Heart left ventricle (tissue), 16 donors: ENCODE data around the gene OTOA. TPM values are rescaled to one million over a fixed set of nuclear protein-coding genes. Genes with fewer than 3 reads are reported as not detected.
"Not testable (repeated sequence)": the region's sequence is repeated elsewhere in the genome, so short reads cannot be mapped to it uniquely, and the experiment has no call there.

Experiments
- ATAC-seq, 4 donors: fragments of 200-7000 bp; cut with Tn5 transposase; one replicate each; pipeline ENCODE4 v1.9.1; 2020 to 2022; ENCODE audit warnings: moderate library complexity in 4 of 4, mild to moderate bottlenecking in 3 of 4, moderate number of reproducible peaks in 1 of 4
- DNase-seq, 5 donors: peaks; one replicate each; pipeline ENCODE4 v3.0.0-alpha.2; 2020
- H3K27ac ChIP-seq, 12 donors: fragments of 200-600 bp; sonication (generic) in 4 of 12; one replicate each; pipeline versions ENCODE4 v1.5.0 to v1.8.0; 2016 to 2022; ENCODE audit warnings: mild to moderate bottlenecking in 2 of 12
- H3K27me3 ChIP-seq, 9 donors: fragments of 200-600 bp; sonication (generic) in 2 of 9; one replicate each; pipeline versions ENCODE4 v1.5.1 to v1.8.0; 2016 to 2022; ENCODE audit warnings: mild to moderate bottlenecking in 3 of 9
- H3K36me3 ChIP-seq, 9 donors: fragments of 200-600 bp; sonication (generic) in 2 of 9; one replicate each; pipeline versions ENCODE4 v1.5.0 to v1.8.0; 2018 to 2022; ENCODE audit warnings: mild to moderate bottlenecking in 2 of 9
- H3K4me1 ChIP-seq, 12 donors: fragments of 200-600 bp; sonication (generic) in 4 of 12; one replicate each; pipeline versions ENCODE4 v1.5.0 to v1.8.0; 2016 to 2022; ENCODE audit warnings: mild to moderate bottlenecking in 3 of 12
- H3K4me3 ChIP-seq, 12 donors: fragments of 200-600 bp; sonication (generic) in 4 of 12; one replicate each; pipeline versions ENCODE4 v1.5.0 to v1.8.0; 2017 to 2022; ENCODE audit warnings: mild to moderate bottlenecking in 9 of 12, moderate library complexity in 4 of 12
- H3K9me3 ChIP-seq, 12 donors: fragments of 200-600 bp; sonication (generic) in 4 of 12; one replicate each; pipeline versions ENCODE4 v1.5.0 to v1.8.0; 2016 to 2022; ENCODE audit warnings: mild to moderate bottlenecking in 1 of 12
- POLR2A ChIP-seq, 2 donors: fragments of 450-650 bp; IDR thresholded peaks; one replicate each; pipeline ENCODE4 v1.6.1; 2017; ENCODE audit warnings: antibody characterized with exemption in 2 of 2, mild to moderate bottlenecking in 2 of 2, moderate library complexity in 2 of 2
- WGBS, 4 donors: extraction: QIAGEN DNeasy Blood & Tissue Kit in 2 of 4; methylation state at CpG; one replicate each; pipeline versions ENCODE4 v1.1.5 to v1.1.7; 2013 to 2018; 5-methylcytosine and 5-hydroxymethylcytosine counted together
- intact Hi-C, 10 donors: fragments of 100-400 bp; cut with DNase I; formaldehyde crosslinking; loops; one replicate each; pipeline versions ENCODE4 v1.11.1 to v1.14.2; 2022
- polyA plus RNA-seq, 2 donors: library from polyadenylated mRNA; stranded (reverse); fragments of 200-250 nt; gene quantifications; one replicate each; pipeline ENCODE4 v1.2.3, GENCODE V29; 2013
- total RNA-seq, 9 donors: library from RNA; depleted of rRNA in 2 of 9; stranded (reverse); fragments of >200 nt in 2 of 9; fragmentation: NEBNext Ultra II Directional in 3 of 9; extraction: Animal tissue kit (Norgen Biotek cat#: 25700) in 3 of 9; gene quantifications; one replicate each; pipeline versions ENCODE4 v1.1.0 to v1.2.4, GENCODE V29; 2016 to 2023
- TF ChIP-seq, protein P1 (sequence below), 12 donors: fragments of 200-600 bp; sonication (generic) in 4 of 12; IDR thresholded peaks; one replicate each; pipeline versions ENCODE4 v1.5.0 to v1.8.0; 2018 to 2022; ENCODE audit warnings: antibody characterized with exemption in 12 of 12, mild to moderate bottlenecking in 5 of 12
- donor health status: ischemic (EF 13 %, LVEDD 7.1; RV severe dilation, severe dysfunction).
- donor health status: healthy with polysubstance abuse.
- donor health status: DM: no; HTN: yes; CAD: no.
- donor health status: DM: no; HTN: no; CAD: no.
- donor health status: ischemic (EF 25% LVEDD 6.9; RV normal size, moderate dysfunction).
- donor health status: ischemic (EF 25% LVEDD 5.7; RV mildly dilated, moderate dysfunction).
- donor health status: healthy.
- donor health status: DM: yes; HTN: yes; CAD: no.
- donor health status: ischemic (EF 35%, LVEDD 5.7; RV mildly dilated, moderate dysfunction).
- donor health status: nonischemic (EF 11% LVEDD 7.7; RV severe dilation, severe dysfunction).
- donor health status: DM: yes; HTN: yes; CAD: no.
- donor health status: PGD.
- donor health status: ischemic (EF 29% LVEDD 5.4; RV normal size, mild dysfunction).
- donor health status: nonischemic (EF 23%, LVEDD 6.1; RV moderate dilation, normal function).

OTOA gene
- total and polyA plus RNA-seq, 11 donors, result 0.03 to 0.41 (median 0.27) TPM; not detected in 7

DNA sequence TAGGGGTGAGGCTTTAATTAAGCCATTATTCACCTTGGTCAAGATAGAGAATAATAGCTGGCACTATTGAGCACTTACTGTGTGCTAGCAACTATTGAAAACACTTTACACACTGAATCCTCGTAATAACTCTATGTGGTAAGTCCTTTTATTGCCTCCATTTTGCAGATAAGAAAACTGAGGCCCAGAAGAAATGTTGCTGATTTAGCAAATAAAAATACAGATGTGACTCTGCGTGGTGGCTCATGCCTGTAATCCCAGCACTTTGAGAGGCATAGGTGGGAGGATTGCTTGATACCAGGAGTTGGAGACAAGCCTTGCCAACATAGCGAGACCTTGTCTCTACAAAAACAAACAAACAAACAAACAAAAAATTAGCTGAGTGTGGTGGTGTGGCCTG lies 19.4 kb downstream of the OTOA start:
- Histone ChIP-seq H3K27me3 (peaks cover 0 to 10% (median 0%) of the 10 kb centered on the region in 9 donors), H3K4me1 (no peaks in the 10 kb centered on the region), H3K36me3 (no peaks in the 10 kb centered on the region), H3K4me3 (no peak overlapping the region), H3K27ac (no peak overlapping the region), H3K9me3 (peaks cover 0 to under 1% (median 0%) of the 10 kb centered on the region in 12 donors)
- intact Hi-C loops, result no loop called here
- TF ChIP-seq, protein P1, sequence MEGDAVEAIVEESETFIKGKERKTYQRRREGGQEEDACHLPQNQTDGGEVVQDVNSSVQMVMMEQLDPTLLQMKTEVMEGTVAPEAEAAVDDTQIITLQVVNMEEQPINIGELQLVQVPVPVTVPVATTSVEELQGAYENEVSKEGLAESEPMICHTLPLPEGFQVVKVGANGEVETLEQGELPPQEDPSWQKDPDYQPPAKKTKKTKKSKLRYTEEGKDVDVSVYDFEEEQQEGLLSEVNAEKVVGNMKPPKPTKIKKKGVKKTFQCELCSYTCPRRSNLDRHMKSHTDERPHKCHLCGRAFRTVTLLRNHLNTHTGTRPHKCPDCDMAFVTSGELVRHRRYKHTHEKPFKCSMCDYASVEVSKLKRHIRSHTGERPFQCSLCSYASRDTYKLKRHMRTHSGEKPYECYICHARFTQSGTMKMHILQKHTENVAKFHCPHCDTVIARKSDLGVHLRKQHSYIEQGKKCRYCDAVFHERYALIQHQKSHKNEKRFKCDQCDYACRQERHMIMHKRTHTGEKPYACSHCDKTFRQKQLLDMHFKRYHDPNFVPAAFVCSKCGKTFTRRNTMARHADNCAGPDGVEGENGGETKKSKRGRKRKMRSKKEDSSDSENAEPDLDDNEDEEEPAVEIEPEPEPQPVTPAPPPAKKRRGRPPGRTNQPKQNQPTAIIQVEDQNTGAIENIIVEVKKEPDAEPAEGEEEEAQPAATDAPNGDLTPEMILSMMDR (IDR thresholded peaks at IDR 0.05), result no peak
- TF ChIP-seq POLR2A (IDR thresholded peaks at IDR 0.05), result no peak
- WGBS, 4 donors, result 69 to 76% (median 75%) methylated on average over 3 of the region's 3 CpGs
- no peak for ATAC-seq
- DNase-seq, result no peak

DNA sequence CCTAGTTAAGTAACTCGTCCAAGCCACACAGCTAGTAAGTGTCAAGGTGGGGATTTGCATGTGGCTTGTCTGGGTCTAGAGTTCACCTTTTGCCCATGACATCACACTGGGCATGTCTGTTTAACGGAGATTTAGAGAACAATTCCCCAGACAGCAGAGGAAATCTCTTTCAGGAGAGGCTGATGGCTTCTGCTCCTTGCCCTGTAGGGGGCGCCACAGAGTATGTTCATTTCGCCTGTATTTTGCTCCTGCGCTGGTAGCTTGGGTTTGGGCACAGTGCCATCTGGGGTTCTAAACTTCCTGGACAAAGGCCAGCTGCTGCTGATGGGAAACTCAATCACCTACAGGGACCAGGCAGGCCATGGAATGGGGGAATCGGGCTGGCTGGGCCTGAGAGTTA lies 20.4 kb downstream of the OTOA start:
- Histone ChIP-seq H3K4me1 (no peaks in the 10 kb centered on the region), H3K36me3 (no peaks in the 10 kb centered on the region), H3K27me3 (peaks cover 0 to 7% (median 0%) of the 10 kb centered on the region in 9 donors), H3K27ac (no peak overlapping the region), H3K4me3 (no peak overlapping the region), H3K9me3 (peaks cover 0 to 7% (median 0%) of the 10 kb centered on the region in 12 donors)
- TF ChIP-seq POLR2A (IDR thresholded peaks at IDR 0.05), result no peak
- TF ChIP-seq, protein P1 (IDR thresholded peaks at IDR 0.05), result peak in 7 of 12 donors; percentile 6 to 38 (median 32)
- ATAC-seq (no peak), DNase-seq (no peak)
- WGBS, 4 donors, result 25 to 33% (median 30%) methylated on average over 6 of the region's 6 CpGs
- intact Hi-C loops, result no loop called here

DNA sequence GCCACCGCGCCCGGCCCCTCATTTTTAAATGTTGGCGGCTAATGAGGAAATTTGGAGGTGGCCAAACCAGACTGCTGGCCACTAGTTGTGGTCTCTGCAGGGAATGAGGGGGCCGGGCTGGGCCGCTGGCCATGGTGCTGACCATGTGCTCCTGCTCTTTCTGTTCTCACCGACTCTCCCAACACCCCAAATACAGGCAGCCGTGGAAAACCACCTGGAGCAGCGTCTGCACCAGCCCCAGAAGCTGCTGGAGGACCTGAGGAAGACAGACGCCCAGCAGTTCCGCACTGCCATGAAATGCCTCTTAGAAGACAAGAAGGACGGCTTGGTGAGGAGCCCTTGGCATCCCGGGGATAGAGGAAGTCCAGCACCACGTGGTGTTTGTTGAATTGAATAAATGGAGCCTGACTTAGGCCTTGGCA lies 21.3 kb downstream of the OTOA start:
- intact Hi-C loops, result no loop called here
- WGBS, 4 donors, result 33 to 44% (median 40%) methylated on average over 13 to 14 of the region's 14 CpGs
- Histone ChIP-seq H3K27me3 (peaks cover 0 to 7% (median 0%) of the 10 kb centered on the region in 9 donors), H3K36me3 (no peaks in the 10 kb centered on the region), H3K4me1 (no peaks in the 10 kb centered on the region), H3K27ac (no peak overlapping the region), H3K9me3 (peaks cover 0 to 7% (median 0%) of the 10 kb centered on the region in 12 donors), H3K4me3 (no peak overlapping the region)
- ATAC-seq (no peak), DNase-seq (no peak)
- TF ChIP-seq POLR2A (IDR thresholded peaks at IDR 0.05), result no peak
- TF ChIP-seq, protein P1 (IDR thresholded peaks at IDR 0.05), result no peak

DNA sequence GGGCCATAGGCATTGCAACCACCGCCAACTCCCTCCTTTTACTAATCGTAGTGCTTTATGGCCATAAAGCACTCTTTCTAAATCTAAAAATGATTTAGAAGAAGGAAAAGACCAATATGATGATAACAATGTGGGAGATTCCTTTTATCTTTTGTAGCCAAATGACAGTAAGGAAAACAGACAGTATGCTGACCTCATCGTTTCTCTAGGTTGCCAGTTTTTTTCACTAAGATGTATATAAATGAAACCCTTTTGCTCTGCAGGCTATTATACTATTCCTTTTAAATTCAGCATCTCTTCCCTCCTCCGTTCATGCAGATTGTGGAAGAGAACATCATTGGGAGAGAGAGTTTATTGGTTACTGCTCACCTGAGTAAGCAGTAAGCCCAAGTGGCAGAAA lies 25.3 kb downstream of the OTOA start:
- Histone ChIP-seq H3K9me3 (peaks cover 0 to 7% (median 0%) of the 10 kb centered on the region in 12 donors), H3K4me3 (no peak overlapping the region), H3K4me1 (no peaks in the 10 kb centered on the region), H3K27me3 (peaks cover 0 to 2% (median 0%) of the 10 kb centered on the region in 9 donors), H3K27ac (no peak overlapping the region), H3K36me3 (no peaks in the 10 kb centered on the region)
- intact Hi-C loops, result no loop called here
- no peak for ATAC-seq
- 62 to 81% (median 78%) methylated on average over 4 of the region's 4 CpGs for WGBS, 4 donors
- DNase-seq, result no peak
- TF ChIP-seq POLR2A (IDR thresholded peaks at IDR 0.05), result no peak
- TF ChIP-seq, protein P1 (IDR thresholded peaks at IDR 0.05), result no peak

DNA sequence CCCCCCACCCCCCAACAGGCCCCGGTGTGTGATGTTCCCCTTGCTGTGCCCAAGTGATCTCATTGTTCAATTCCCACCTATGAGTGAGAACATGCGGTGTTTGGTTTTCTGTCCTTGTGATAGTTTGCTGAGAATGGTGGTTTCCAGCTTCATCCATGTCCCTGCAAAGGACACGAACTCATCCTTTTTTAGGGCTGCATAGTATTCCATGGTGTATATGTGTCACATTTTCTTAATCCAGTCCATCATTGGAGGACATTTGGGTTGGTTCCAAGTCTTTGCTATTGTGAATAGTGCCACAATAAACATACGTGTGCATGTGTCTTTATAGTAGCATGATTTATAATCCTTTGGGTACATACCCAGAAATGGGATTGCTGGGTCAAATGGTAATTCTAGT lies 27.2 kb downstream of the OTOA start:
- H3K9me3 ChIP-seq, ATAC-seq, H3K4me3 ChIP-seq, intact Hi-C loops, H3K27me3 ChIP-seq, H3K36me3 ChIP-seq, H3K4me1 ChIP-seq, DNase-seq, H3K27ac ChIP-seq: not testable (repeated sequence)
- 78 to 85% (median 84%) methylated on average over 4 of the region's 4 CpGs for WGBS, 4 donors
